Uterus (tissue), 2 donors: ENCODE data around the gene LMAN2L.

Experiments used
- CTCF ChIP-seq, 4 experiments: fragments of 200-600 bp in 2 of 4; fragments of 450-650 bp in 2 of 4; sonication (generic) in 2 of 4; IDR thresholded peaks; one replicate each; pipeline ENCODE4 v1.5.1; 2016 to 2019; ENCODE audit warnings: antibody characterized with exemption in 4 of 4, mild to moderate bottlenecking in 2 of 4, moderate library complexity in 1 of 4
- POLR2A ChIP-seq, 2 donors: fragments of 450-650 bp; IDR thresholded peaks; one replicate each; pipeline ENCODE4 v1.6.1; 2016; ENCODE audit warnings: antibody characterized with exemption in 2 of 2, mild to moderate bottlenecking in 1 of 2, moderate library complexity in 1 of 2

DNA sequence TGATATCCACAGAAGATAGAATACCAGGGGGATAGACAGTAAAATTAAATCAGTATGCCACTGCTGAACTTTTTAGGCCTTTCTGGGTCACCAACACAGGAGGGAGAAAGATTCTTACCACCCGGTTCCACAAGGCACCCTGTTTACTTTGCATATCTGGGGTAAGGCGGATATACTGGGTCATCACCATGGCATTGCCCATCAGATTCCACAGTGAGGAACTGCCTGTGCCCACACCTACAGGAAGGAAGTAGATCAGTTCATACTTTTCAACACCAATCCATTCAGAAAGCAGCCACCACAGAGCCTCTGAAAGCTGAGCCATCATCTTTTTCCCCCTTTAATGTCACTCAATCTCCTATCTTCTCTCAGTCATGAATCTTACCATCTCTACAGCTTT is 2.0 kb downstream of the LMAN2L start:
- TF ChIP-seq CTCF (IDR thresholded peaks at IDR 0.05) (no peak), POLR2A (IDR thresholded peaks at IDR 0.05) (no peak)
